H9 (cell line): ENCODE data around the gene ZNF423. TPM values are rescaled to one million over a fixed set of nuclear protein-coding genes. Genes with fewer than 3 reads are reported as not detected.

Source experiments
- DNase-seq: peaks from one replicate; pipeline ENCODE4 v3.0.0-alpha.2; 2017
- H2AFZ ChIP-seq: one replicate; pipeline ENCODE4 v1.6.1; 2013; ENCODE audit warnings: mild to moderate bottlenecking, low read length, control low read depth, moderate library complexity
- H2AK5ac ChIP-seq: 2 replicates; pipeline ENCODE4 v1.6.1; 2013; ENCODE audit warnings: low read length, control low read depth, mixed read lengths; ENCODE audit not compliant: insufficient read length
- H2BK120ac ChIP-seq: one replicate; pipeline ENCODE4 v1.6.1; 2013; ENCODE audit warnings: low read depth, mild to moderate bottlenecking, low read length, control low read depth, inconsistent platforms; ENCODE audit not compliant: poor library complexity, severe bottlenecking
- H2BK12ac ChIP-seq: 2 replicates; pipeline ENCODE4 v1.6.1; 2013; ENCODE audit warnings: low read length, control low read depth, mixed read lengths, low read depth; ENCODE audit not compliant: insufficient read length
- H2BK15ac ChIP-seq: 2 replicates; pipeline ENCODE4 v1.6.1; 2013; ENCODE audit warnings: low read depth, low read length, control low read depth
- H2BK20ac ChIP-seq: one replicate; pipeline ENCODE4 v1.6.1; 2013; ENCODE audit warnings: low read depth, mild to moderate bottlenecking, low read length, control low read depth, inconsistent platforms; ENCODE audit not compliant: poor library complexity, severe bottlenecking
- H2BK5ac ChIP-seq: 2 replicates; pipeline ENCODE4 v1.6.1; 2013; ENCODE audit warnings: low read length, control low read depth, mixed read lengths; ENCODE audit not compliant: insufficient read length
- H3K14ac ChIP-seq: 2 replicates; pipeline ENCODE4 v1.6.1; 2013; ENCODE audit warnings: low read length, control low read depth; ENCODE audit not compliant: insufficient read depth
- H3K18ac ChIP-seq: 2 replicates; pipeline ENCODE4 v1.6.1; 2013; ENCODE audit warnings: low read depth, mild to moderate bottlenecking, mixed read lengths, low read length, control low read depth; ENCODE audit not compliant: insufficient read length
- H3K23ac ChIP-seq: 2 replicates; pipeline ENCODE4 v1.6.1; 2013; ENCODE audit warnings: low read length, control low read depth, mixed read lengths, low read depth; ENCODE audit not compliant: insufficient read length
- H3K23me2 ChIP-seq: 2 replicates; pipeline ENCODE4 v1.6.1; 2013; ENCODE audit warnings: low read depth, mild to moderate bottlenecking, mixed read lengths, low read length, control low read depth; ENCODE audit not compliant: insufficient read length, poor library complexity, severe bottlenecking
- H3K27ac ChIP-seq: 2 replicates; pipeline ENCODE4 v1.5.1; 2013; ENCODE audit warnings: low read length, control low read depth, mixed read lengths, low read depth; ENCODE audit not compliant: insufficient read length
- H3K27me3 ChIP-seq: 2 replicates; pipeline ENCODE4 v1.6.1; 2013; ENCODE audit warnings: low read length, control low read depth, inconsistent platforms; ENCODE audit not compliant: insufficient read depth
- H3K4ac ChIP-seq: 2 replicates; pipeline ENCODE4 v1.6.1; 2013; ENCODE audit warnings: low read depth, mild to moderate bottlenecking, control low read depth, inconsistent platforms, low read length, moderate library complexity
- H3K4me1 ChIP-seq: 2 replicates; pipeline ENCODE4 v1.6.1; 2013; ENCODE audit warnings: low read length, control low read depth, inconsistent platforms; ENCODE audit not compliant: insufficient read depth
- H3K4me2 ChIP-seq: 2 replicates; pipeline ENCODE4 v1.6.1; 2013; ENCODE audit warnings: low read length, control low read depth, mixed read lengths; ENCODE audit not compliant: insufficient read length, insufficient read depth
- H3K56ac ChIP-seq: 2 replicates; pipeline ENCODE4 v1.6.1; 2013; ENCODE audit warnings: low read depth, mild to moderate bottlenecking, mixed read lengths, low read length, control low read depth; ENCODE audit not compliant: insufficient read length
- H3K79me1 ChIP-seq: 2 replicates; pipeline ENCODE4 v1.6.1; 2013; ENCODE audit warnings: low read depth, mild to moderate bottlenecking, moderate library complexity, low read length, control low read depth, inconsistent platforms; ENCODE audit not compliant: insufficient read depth, poor library complexity, severe bottlenecking
- H3K79me2 ChIP-seq: 2 replicates; pipeline ENCODE4 v1.6.1; 2013; ENCODE audit warnings: low read length, control low read depth, inconsistent platforms; ENCODE audit not compliant: insufficient read depth
- H3K9ac ChIP-seq: 2 replicates; pipeline ENCODE4 v1.6.1; 2013; ENCODE audit warnings: low read length, control low read depth, mixed read lengths; ENCODE audit not compliant: insufficient read length; ENCODE audit errors: extremely low read depth
- H3K9me3 ChIP-seq: one replicate; pipeline ENCODE4 v1.6.1; 2013; ENCODE audit warnings: low read depth, low read length, inconsistent platforms; ENCODE audit not compliant: control insufficient read depth
- H3T11ph ChIP-seq: one replicate; pipeline ENCODE4 v1.6.1; 2013; ENCODE audit warnings: mild to moderate bottlenecking, low read length, control low read depth, inconsistent platforms
- H4K20me1 ChIP-seq: one replicate; pipeline ENCODE4 v1.6.1; 2013; ENCODE audit not compliant: control insufficient read depth, insufficient read length, insufficient read depth
- H4K5ac ChIP-seq: 2 replicates; pipeline ENCODE4 v1.6.1; 2013; ENCODE audit warnings: low read depth, mild to moderate bottlenecking, mixed read lengths, low read length, control low read depth; ENCODE audit not compliant: insufficient read length
- H4K8ac ChIP-seq: replicated peaks from 2 replicates; pipeline ENCODE4 v1.6.1; 2013; ENCODE audit warnings: low read length, control low read depth, mixed read lengths, low read depth; ENCODE audit not compliant: insufficient read length
- H4K91ac ChIP-seq: 2 replicates; pipeline ENCODE4 v1.6.1; 2013; ENCODE audit warnings: low read depth, mild to moderate bottlenecking, moderate library complexity, mixed read lengths, low read length, control low read depth; ENCODE audit not compliant: insufficient read length
- H3K27ac Mint-ChIP-seq, 3 experiments: 2 replicates in 2 of 3; 3 replicates in 1 of 3; pipeline ENCODE4 v1.8.0; 2020 to 2021; ENCODE audit warnings: mixed read lengths in 3 of 3, mild to moderate bottlenecking in 1 of 3, moderate library complexity in 1 of 3
- H3K27me3 Mint-ChIP-seq: 2 replicates; pipeline ENCODE4 v1.8.0; 2021; ENCODE audit warnings: low read depth, mild to moderate bottlenecking, moderate library complexity, mixed read lengths
- H3K36me3 Mint-ChIP-seq, 3 experiments: 2 replicates in 2 of 3; 3 replicates in 1 of 3; pipeline ENCODE4 v1.8.0; 2020 to 2021; ENCODE audit warnings: low read depth in 3 of 3, mixed read lengths in 3 of 3; ENCODE audit not compliant: insufficient read depth in 1 of 3
- H3K4me1 Mint-ChIP-seq, 2 experiments: 2 replicates each; pipeline ENCODE4 v1.8.0; 2020; ENCODE audit warnings: mixed read lengths in 2 of 2
- H3K4me3 Mint-ChIP-seq, 2 experiments: 2 replicates in 1 of 2; 3 replicates in 1 of 2; pipeline ENCODE4 v1.8.0; 2020 to 2021; ENCODE audit warnings: mild to moderate bottlenecking in 2 of 2, mixed read lengths in 2 of 2, moderate library complexity in 1 of 2
- H3K9me3 Mint-ChIP-seq, 2 experiments: 2 replicates in 1 of 2; 3 replicates in 1 of 2; pipeline ENCODE4 v1.8.0; 2020; ENCODE audit warnings: mild to moderate bottlenecking in 2 of 2, mixed read lengths in 2 of 2, moderate library complexity in 1 of 2
- WGBS: extraction: QIAGEN DNeasy Blood & Tissue Kit; methylation state at CpG from one replicate; pipeline ENCODE4 v1.1.7; 2013; ENCODE audit warnings: missing lambda C conversion rate, low lambda C conversion rate, mixed read lengths; ENCODE audit not compliant: insufficient read length; ENCODE audit errors: extremely low coverage; 5-methylcytosine and 5-hydroxymethylcytosine counted together
- total RNA-seq: library from RNA; stranded (reverse); gene quantifications from 2 replicates; pipeline ENCODE4 v1.2.1, GENCODE V29; 2021
- TF ChIP-seq, protein P1 (sequence below): fragments of 200-600 bp; sonication (generic); conservative IDR thresholded peaks from 3 replicates; pipeline ENCODE4 v1.8.0; 2021; ENCODE audit warnings: antibody characterized with exemption, mild to moderate bottlenecking

ZNF423 gene
- total RNA-seq, 1 experiment from 2014 or later = 51.5 TPM

DNA sequence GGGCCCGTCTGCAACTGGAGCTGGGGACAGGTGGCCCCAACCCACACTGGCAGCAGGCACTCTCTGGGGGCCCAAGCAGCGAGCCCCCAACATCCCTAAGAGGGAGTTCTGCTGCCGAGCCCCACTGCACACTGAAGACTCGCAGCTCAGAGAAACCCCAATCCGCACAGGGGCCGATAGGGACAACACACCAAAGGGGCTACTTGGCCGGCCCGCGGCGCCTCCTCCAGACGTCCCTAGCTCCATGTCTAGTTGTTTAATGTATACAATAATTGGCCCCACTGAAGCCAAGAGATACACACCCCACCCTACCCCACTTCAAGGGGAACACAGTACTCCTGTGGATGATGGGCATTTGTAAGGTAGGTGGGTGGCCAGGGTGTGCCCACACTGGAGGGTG lies 62.7 kb downstream of the ZNF423 start:
- Histone ChIP-seq H2AFZ (no peak overlapping the region), H3K79me2 (peaks cover 2% of the 10 kb centered on the region; the same call in 1 of the 2 replicates)

More for the DNA sequence above, 62.7 kb downstream of the ZNF423 start:
- Histone ChIP-seq H4K5ac (no peak overlapping the region), H3K4ac (no peak overlapping the region), H3K27ac (no peak overlapping the region), H4K20me1 (no peaks in the 10 kb centered on the region), H3K9ac (no peak overlapping the region), H2AK5ac (no peak overlapping the region), H3K4me2 (no peak overlapping the region), H3K79me1 (no peaks in the 10 kb centered on the region), H2BK120ac (no peak overlapping the region), H3K4me1 (no peaks in the 10 kb centered on the region), H3K27me3 (no peaks in the 10 kb centered on the region), H2BK15ac (no peak overlapping the region), H4K91ac (no peak overlapping the region), H3K18ac (peak overlapping the region; percentile 69), H3K56ac (no peak overlapping the region), H3K23me2 (no peaks in the 10 kb centered on the region), H3K14ac (no peak overlapping the region), H4K8ac (no peak overlapping the region), H3K23ac (no peak overlapping the region), H3K9me3 (no peaks in the 10 kb centered on the region), H2BK12ac (no peak overlapping the region), H3T11ph (no peak overlapping the region), H2BK20ac (no peak overlapping the region), H2BK5ac (no peak overlapping the region)
- H3K27me3 Mint-ChIP-seq = no peaks in the 10 kb centered on the region
- TF ChIP-seq, protein P1, sequence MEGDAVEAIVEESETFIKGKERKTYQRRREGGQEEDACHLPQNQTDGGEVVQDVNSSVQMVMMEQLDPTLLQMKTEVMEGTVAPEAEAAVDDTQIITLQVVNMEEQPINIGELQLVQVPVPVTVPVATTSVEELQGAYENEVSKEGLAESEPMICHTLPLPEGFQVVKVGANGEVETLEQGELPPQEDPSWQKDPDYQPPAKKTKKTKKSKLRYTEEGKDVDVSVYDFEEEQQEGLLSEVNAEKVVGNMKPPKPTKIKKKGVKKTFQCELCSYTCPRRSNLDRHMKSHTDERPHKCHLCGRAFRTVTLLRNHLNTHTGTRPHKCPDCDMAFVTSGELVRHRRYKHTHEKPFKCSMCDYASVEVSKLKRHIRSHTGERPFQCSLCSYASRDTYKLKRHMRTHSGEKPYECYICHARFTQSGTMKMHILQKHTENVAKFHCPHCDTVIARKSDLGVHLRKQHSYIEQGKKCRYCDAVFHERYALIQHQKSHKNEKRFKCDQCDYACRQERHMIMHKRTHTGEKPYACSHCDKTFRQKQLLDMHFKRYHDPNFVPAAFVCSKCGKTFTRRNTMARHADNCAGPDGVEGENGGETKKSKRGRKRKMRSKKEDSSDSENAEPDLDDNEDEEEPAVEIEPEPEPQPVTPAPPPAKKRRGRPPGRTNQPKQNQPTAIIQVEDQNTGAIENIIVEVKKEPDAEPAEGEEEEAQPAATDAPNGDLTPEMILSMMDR = no peak
- no peak overlapping the region for H3K4me3 Mint-ChIP-seq
- DNase-seq = no peak
- no peaks in the 10 kb centered on the region for H3K9me3 Mint-ChIP-seq
- WGBS = no CpG with 5 or more reads among the region's 11 CpGs
- H3K27ac Mint-ChIP-seq = peak overlapping the region in 1 of 3 experiments; percentile 91; a peak in 1 of 7 replicates
- H3K36me3 Mint-ChIP-seq = peaks cover 0 to 9% (median 3%) of the 10 kb centered on the region in 3 experiments; a peak in 3 of 7 replicates
- peaks cover 49 to 52% of the 10 kb centered on the region in 2 experiments for H3K4me1 Mint-ChIP-seq
